Stomach (tissue), 4 donors: Measurements from ENCODE around the gene CMIP.

Source experiments
- POLR2A ChIP-seq, 4 donors: fragments of 450-650 bp; IDR thresholded peaks; one replicate each; pipeline ENCODE4 v1.6.1; 2016; ENCODE audit warnings: antibody characterized with exemption in 4 of 4, control low read depth in 2 of 4, mild to moderate bottlenecking in 1 of 4, moderate library complexity in 1 of 4
- POLR2AphosphoS5 ChIP-seq, 3 donors: sonication (generic); formaldehyde crosslinking; IDR thresholded peaks; one replicate each; pipeline ENCODE4 v1.6.1; 2016; ENCODE audit warnings: antibody characterized with exemption in 3 of 3
- TF ChIP-seq, protein P1 (sequence below), 7 experiments: fragments of 450-650 bp in 4 of 7; fragments of 200-600 bp in 3 of 7; sonication (generic) in 3 of 7; IDR thresholded peaks; one replicate each; pipeline ENCODE4 v1.5.1; 2016 to 2019; ENCODE audit warnings: antibody characterized with exemption in 7 of 7, control low read depth in 2 of 7, mild to moderate bottlenecking in 1 of 7

DNA sequence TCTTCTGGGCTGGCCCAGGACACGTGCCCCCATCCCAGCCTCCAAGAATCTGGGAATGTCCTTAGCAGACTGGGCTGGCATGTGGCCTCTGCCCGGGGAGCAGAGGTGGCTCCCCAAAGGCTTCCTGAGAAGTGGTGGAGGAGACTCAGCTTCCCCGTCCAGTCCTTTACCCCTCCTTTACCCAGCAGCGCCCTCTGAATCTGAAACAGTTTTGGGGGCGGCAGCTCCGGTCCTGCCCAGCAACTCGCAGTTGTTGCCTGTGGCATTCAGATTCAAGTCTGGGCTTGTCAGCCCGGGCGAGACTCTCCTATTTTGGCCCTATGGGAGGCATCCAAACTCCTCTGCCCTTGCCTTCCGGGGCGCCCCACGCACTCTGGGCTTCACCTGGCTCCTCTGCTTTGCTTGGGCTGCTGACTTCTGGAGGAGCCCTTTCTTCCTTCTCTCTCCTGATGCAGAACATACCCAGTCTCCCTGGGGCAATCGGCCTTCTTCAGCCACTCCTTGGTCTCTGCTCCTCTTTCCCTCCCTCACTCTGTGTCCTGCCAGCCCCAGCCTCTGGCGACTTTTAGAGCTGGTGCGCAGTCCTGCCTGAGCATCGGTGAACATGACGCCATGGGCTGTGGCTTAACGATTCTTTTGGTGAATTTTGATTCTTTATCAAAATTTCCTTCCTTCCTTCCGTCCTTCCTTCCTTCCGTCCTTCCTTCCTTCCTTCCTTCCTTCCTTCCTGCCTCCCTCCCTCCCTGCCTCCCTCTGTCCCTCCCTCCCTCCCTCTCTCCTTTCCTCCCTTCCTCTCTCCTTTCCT, 55.2 kb downstream of the CMIP start:
- TF ChIP-seq, protein P1, sequence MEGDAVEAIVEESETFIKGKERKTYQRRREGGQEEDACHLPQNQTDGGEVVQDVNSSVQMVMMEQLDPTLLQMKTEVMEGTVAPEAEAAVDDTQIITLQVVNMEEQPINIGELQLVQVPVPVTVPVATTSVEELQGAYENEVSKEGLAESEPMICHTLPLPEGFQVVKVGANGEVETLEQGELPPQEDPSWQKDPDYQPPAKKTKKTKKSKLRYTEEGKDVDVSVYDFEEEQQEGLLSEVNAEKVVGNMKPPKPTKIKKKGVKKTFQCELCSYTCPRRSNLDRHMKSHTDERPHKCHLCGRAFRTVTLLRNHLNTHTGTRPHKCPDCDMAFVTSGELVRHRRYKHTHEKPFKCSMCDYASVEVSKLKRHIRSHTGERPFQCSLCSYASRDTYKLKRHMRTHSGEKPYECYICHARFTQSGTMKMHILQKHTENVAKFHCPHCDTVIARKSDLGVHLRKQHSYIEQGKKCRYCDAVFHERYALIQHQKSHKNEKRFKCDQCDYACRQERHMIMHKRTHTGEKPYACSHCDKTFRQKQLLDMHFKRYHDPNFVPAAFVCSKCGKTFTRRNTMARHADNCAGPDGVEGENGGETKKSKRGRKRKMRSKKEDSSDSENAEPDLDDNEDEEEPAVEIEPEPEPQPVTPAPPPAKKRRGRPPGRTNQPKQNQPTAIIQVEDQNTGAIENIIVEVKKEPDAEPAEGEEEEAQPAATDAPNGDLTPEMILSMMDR (IDR thresholded peaks at IDR 0.05) = no peak
- no peak for TF ChIP-seq POLR2AphosphoS5 (IDR thresholded peaks at IDR 0.05)
- TF ChIP-seq POLR2A (IDR thresholded peaks at IDR 0.05) = no peak
